Measurements from ENCODE around the gene RNF5. TPM values are rescaled to one million over a fixed set of nuclear protein-coding genes. Genes with fewer than 3 reads are reported as not detected.
A peak's percentile ranks its signal among the peaks of the same experiment; 100 is the strongest.

Gene RNF5
- total and polyA plus RNA-seq, 4 donors: 45.2 to 94.4 (median 61.5) TPM

DNA sequence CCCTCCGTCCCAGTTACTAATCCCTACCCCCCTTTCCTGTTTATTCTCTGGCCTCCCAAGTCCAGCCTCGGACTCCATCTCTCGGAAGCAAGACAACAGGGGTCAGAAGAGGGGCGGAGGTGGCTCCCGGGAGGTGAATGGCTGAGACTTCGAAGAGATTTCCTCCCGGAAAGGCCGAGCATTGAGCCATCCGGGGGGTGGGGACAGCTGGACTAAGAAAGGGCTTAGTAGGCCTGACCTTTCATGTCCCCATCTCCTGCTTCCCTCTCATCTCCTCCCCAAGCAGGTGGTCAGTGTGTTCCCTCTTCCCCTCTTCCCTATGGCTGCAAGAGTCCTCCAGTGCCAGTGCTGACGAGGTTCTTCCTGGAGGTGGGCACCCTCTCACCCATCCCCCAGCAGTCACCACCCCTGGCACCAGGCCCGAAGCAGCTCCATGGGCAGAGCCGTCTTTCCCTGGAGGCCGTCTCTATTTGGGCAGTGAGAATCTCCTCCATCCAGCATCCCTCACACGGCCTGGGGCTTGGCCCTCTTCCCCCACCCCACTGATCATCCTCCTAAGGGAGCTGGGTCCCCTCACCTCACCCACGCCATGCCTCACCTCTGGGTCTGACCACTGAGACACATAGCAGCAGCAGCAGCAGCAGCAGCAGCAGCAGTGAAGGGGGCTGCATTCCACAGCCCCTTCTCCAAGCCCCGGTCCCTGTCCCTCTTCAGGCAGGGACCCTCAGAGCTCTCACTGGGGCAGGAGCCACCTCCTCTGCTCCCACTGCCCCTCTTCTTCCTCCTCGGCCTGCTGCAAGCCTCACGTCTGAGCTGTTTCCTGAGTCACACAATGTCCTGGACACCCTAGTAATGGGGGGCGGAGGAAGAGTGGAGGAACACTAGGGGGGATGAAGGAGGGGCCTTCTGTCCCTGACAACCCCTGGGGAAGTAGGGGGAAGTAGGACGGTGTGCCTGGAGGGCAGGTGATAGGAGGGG, 45.3 kb downstream of the RNF5 start, which contains the start of gene NOTCH4:
TSS of gene NOTCH4 (minus strand) at position 810 of the 978 bp plus-strand sequence. CDS start at position 671, 139 bp downstream.
- H3K4me1 ChIP-seq (ENCODE audit: control insufficient read depth in 5 of 5, insufficient read depth in 5 of 5, low read length in 5 of 5): peaks cover 0 to 7% (median 0%) of the 10 kb centered on the region in 5 donors
- peak within 1 kb of the TSS; percentile 20 for H3K4me3 ChIP-seq
- no peak for ATAC-seq (ENCODE audit: insufficient read depth, low FRiP score)
- WGBS, 2 donors: 53 to 54% methylated on average over 19 to 20 of the region's 20 CpGs
- peak in 1 of 3 donors; percentile 20 for DNase-seq
- H3K9me3 ChIP-seq (ENCODE audit: control insufficient read depth in 4 of 4, insufficient read depth in 3 of 4, low read length in 3 of 4): no peaks in the 10 kb centered on the region
- no peak within 1 kb of the TSS for H3K9ac ChIP-seq (ENCODE audit: insufficient read depth in 1 of 2, low read length in 2 of 2)
- H3K27me3 ChIP-seq (ENCODE audit: control insufficient read depth in 3 of 3, insufficient read depth in 3 of 3, low read length in 2 of 3): no peaks in the 10 kb centered on the region
- H3K27ac ChIP-seq (ENCODE audit: low read depth in 1 of 2, low read length in 1 of 2): peak within 1 kb of the TSS; percentile 45 to 76
- peaks cover 0 to 6% (median 0%) of the 10 kb centered on the region in 4 donors for H3K36me3 ChIP-seq (ENCODE audit: control insufficient read depth in 4 of 4, insufficient read depth in 4 of 4, low read length in 4 of 4)
- TF ChIP-seq, protein P1, sequence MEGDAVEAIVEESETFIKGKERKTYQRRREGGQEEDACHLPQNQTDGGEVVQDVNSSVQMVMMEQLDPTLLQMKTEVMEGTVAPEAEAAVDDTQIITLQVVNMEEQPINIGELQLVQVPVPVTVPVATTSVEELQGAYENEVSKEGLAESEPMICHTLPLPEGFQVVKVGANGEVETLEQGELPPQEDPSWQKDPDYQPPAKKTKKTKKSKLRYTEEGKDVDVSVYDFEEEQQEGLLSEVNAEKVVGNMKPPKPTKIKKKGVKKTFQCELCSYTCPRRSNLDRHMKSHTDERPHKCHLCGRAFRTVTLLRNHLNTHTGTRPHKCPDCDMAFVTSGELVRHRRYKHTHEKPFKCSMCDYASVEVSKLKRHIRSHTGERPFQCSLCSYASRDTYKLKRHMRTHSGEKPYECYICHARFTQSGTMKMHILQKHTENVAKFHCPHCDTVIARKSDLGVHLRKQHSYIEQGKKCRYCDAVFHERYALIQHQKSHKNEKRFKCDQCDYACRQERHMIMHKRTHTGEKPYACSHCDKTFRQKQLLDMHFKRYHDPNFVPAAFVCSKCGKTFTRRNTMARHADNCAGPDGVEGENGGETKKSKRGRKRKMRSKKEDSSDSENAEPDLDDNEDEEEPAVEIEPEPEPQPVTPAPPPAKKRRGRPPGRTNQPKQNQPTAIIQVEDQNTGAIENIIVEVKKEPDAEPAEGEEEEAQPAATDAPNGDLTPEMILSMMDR (IDR thresholded peaks at IDR 0.05; ENCODE audit: control extremely low read depth, extremely low read depth): no peak

DNA sequence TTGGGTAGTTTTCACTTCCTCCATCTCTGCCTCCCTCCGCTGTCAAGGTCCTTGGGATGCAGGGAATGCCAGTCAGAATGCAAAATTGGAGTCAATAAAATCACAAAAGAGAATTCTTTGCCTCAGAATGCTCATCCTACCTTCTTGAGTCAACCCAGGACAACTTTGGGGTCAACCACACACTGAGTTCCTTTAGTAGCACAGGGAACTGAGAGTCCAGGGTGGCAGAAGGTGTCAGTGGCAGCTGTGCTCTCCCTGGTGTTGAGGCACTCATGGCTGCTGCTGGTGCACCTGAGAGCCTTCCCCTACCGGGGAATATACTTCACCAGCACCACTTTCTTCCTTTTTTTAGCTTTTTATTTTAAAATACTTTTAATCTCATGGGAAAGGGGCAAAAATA, 46.5 kb downstream of the RNF5 start:
- Histone ChIP-seq H3K36me3 (ENCODE audit: control insufficient read depth in 4 of 4, insufficient read depth in 4 of 4, low read length in 4 of 4) (peaks cover 0 to 4% (median 0%) of the 10 kb centered on the region in 4 donors), H3K4me3 (no peak overlapping the region), H3K9ac (ENCODE audit: insufficient read depth in 1 of 2, low read length in 2 of 2) (no peak overlapping the region), H3K27ac (ENCODE audit: low read depth in 1 of 2, low read length in 1 of 2) (peak overlapping the region; percentile 45 to 76), H3K9me3 (ENCODE audit: control insufficient read depth in 4 of 4, insufficient read depth in 3 of 4, low read length in 3 of 4) (no peaks in the 10 kb centered on the region), H3K27me3 (ENCODE audit: control insufficient read depth in 3 of 3, insufficient read depth in 3 of 3, low read length in 2 of 3) (no peaks in the 10 kb centered on the region), H3K4me1 (ENCODE audit: control insufficient read depth in 5 of 5, insufficient read depth in 5 of 5, low read length in 5 of 5) (peaks cover 0 to 7% (median 0%) of the 10 kb centered on the region in 5 donors)
- TF ChIP-seq, protein P1 (IDR thresholded peaks at IDR 0.05; ENCODE audit: control extremely low read depth, extremely low read depth): no peak
- ATAC-seq (ENCODE audit: insufficient read depth, low FRiP score) (no peak), DNase-seq (no peak)
- WGBS, 2 donors: 81 to 94% methylated on average over 2 of the region's 2 CpGs

DNA sequence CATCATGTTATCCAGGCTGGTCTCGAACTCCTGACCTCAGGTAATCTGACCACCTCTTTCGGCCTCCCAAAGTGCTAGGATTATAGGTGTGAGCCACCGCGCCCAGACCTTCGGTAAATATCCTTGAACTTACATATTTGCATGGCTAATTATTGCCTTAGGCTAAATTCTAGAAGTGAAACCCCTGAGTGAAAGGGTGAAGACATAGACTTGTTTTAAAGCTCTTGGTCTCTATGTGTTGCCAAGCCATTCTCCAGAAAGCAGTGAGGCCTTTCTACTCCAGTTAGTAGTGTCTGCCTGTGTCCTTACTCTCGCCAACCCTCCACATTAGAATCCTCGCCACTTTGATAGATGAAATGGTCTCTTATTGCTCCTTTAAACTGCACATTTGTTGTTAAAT, 48.2 kb downstream of the RNF5 start:
- WGBS, 2 donors: 91 to 93% methylated on average over 7 of the region's 7 CpGs

More for the DNA sequence above, 48.2 kb downstream of the RNF5 start:
- H3K9me3 ChIP-seq (ENCODE audit: control insufficient read depth in 4 of 4, insufficient read depth in 3 of 4, low read length in 3 of 4): no peaks in the 10 kb centered on the region
- TF ChIP-seq, protein P1 (IDR thresholded peaks at IDR 0.05; ENCODE audit: control extremely low read depth, extremely low read depth): no peak
- DNase-seq (no peak), ATAC-seq (ENCODE audit: insufficient read depth, low FRiP score) (no peak)
- no peak overlapping the region for H3K27ac ChIP-seq (ENCODE audit: low read depth in 1 of 2, low read length in 1 of 2)
- H3K27me3 ChIP-seq (ENCODE audit: control insufficient read depth in 3 of 3, insufficient read depth in 3 of 3, low read length in 2 of 3): no peaks in the 10 kb centered on the region
- no peak overlapping the region for H3K4me3 ChIP-seq
- peaks cover 0 to 5% (median 0%) of the 10 kb centered on the region in 5 donors for H3K4me1 ChIP-seq (ENCODE audit: control insufficient read depth in 5 of 5, insufficient read depth in 5 of 5, low read length in 5 of 5)
- H3K9ac ChIP-seq (ENCODE audit: insufficient read depth in 1 of 2, low read length in 2 of 2): no peak overlapping the region
- peaks cover 0 to under 1% (median 0%) of the 10 kb centered on the region in 4 donors for H3K36me3 ChIP-seq (ENCODE audit: control insufficient read depth in 4 of 4, insufficient read depth in 4 of 4, low read length in 4 of 4)

Small RNAs within 50 kb of the gene (small RNA-seq; reads per million reads assigned to genes)
- gene AL662884.1 (ENCODE audit: low replicate concordance) (not detected), gene MIR6833 (ENCODE audit: low replicate concordance) (not detected)

Other genes starting within 250 kb of the RNF5 start
- gene CFB, start 232.3 kb upstream of the RNF5 start, total RNA-seq: 100 to 1,000 TPM; 212 to 255 TPM
- 100 to 1,000 TPM; 173 to 297 TPM for gene CFB, start 232.3 kb upstream of the RNF5 start, polyA plus RNA-seq
- 10 to 100 TPM; 57.5 to 69.0 TPM for gene NELFE, start 219.4 kb upstream of the RNF5 start, total RNA-seq
- gene NELFE, start 219.4 kb upstream of the RNF5 start, polyA plus RNA-seq: 10 to 100 TPM; 53.1 to 59.9 TPM
- gene SKIC2, start 219.2 kb upstream of the RNF5 start, total RNA-seq: 10 to 100 TPM; 28.1 to 70.6 TPM
- gene SKIC2, start 219.2 kb upstream of the RNF5 start, polyA plus RNA-seq: 10 to 100 TPM; 52.7 to 78.0 TPM
- gene DXO, start 206.3 kb upstream of the RNF5 start, total RNA-seq: 10 to 100 TPM; 11.9 to 18.7 TPM
- gene DXO, start 206.3 kb upstream of the RNF5 start, polyA plus RNA-seq: 10 to 100 TPM; 15.1 to 23.9 TPM
- gene C4A, start 196.3 kb upstream of the RNF5 start, total RNA-seq: 100 to 1,000 TPM in 1 of 2 donors, 10 to 100 TPM in 1; 82.6 to 183 TPM
- 100 to 1,000 TPM in 1 of 2 donors, 10 to 100 TPM in 1; 48.3 to 284 TPM for gene C4A, start 196.3 kb upstream of the RNF5 start, polyA plus RNA-seq
- 100 to 1,000 TPM; 168 to 170 TPM for gene C4B, start 163.6 kb upstream of the RNF5 start, total RNA-seq
- gene C4B, start 163.6 kb upstream of the RNF5 start, polyA plus RNA-seq: 100 to 1,000 TPM in 1 of 2 donors, 10 to 100 TPM in 1; 58.2 to 296 TPM
- 1 to 10 TPM in 1 of 2 donors, under 1 TPM in 1; 0.43 to 1.5 TPM for gene CYP21A2, start 140.0 kb upstream of the RNF5 start, total RNA-seq
- 1 to 10 TPM in 1 of 2 donors, under 1 TPM in 1; 0.48 to 1.9 TPM for gene CYP21A2, start 140.0 kb upstream of the RNF5 start, polyA plus RNA-seq
- 100 to 1,000 TPM in 1 of 2 donors, 10 to 100 TPM in 1; 56.9 to 117 TPM for gene TNXB, start 69.1 kb upstream of the RNF5 start, total RNA-seq
- gene TNXB, start 69.1 kb upstream of the RNF5 start, polyA plus RNA-seq: 10 to 100 TPM; 21.3 to 99.8 TPM
- gene ATF6B, start 50.2 kb upstream of the RNF5 start, total RNA-seq: 100 to 1,000 TPM in 1 of 2 donors, 10 to 100 TPM in 1; 50.3 to 101 TPM
- 10 to 100 TPM; 50.1 to 74.5 TPM for gene ATF6B, start 50.2 kb upstream of the RNF5 start, polyA plus RNA-seq
- 1 to 10 TPM; 2.5 to 4.2 TPM for gene FKBPL, start 48.1 kb upstream of the RNF5 start, total RNA-seq
- 1 to 10 TPM; 5.1 to 7.3 TPM for gene FKBPL, start 48.1 kb upstream of the RNF5 start, polyA plus RNA-seq
- 1 to 10 TPM in 1 of 2 donors, under 1 TPM in 1; 0.57 to 2.0 TPM for gene PRRT1, start 26.5 kb upstream of the RNF5 start, total RNA-seq
- gene PRRT1, start 26.5 kb upstream of the RNF5 start, polyA plus RNA-seq: 1 to 10 TPM in 1 of 2 donors, under 1 TPM in 1; 0.53 to 1.4 TPM
- gene PPT2, start 24.3 kb upstream of the RNF5 start, total RNA-seq: 100 to 1,000 TPM in 1 of 2 donors, 10 to 100 TPM in 1; 14.9 to 212 TPM
- gene PPT2, start 24.3 kb upstream of the RNF5 start, polyA plus RNA-seq: 1 to 10 TPM; 5.7 to 7.3 TPM
- 10 to 100 TPM in 1 of 2 donors, 1 to 10 TPM in 1; 9.6 to 10.5 TPM for gene EGFL8, start 13.8 kb upstream of the RNF5 start, total RNA-seq
- gene EGFL8, start 13.8 kb upstream of the RNF5 start, polyA plus RNA-seq: 10 to 100 TPM in 1 of 2 donors, 1 to 10 TPM in 1; 3.8 to 10.9 TPM
- 10 to 100 TPM; 24.7 to 52.6 TPM for gene AGPAT1, start 2.3 kb upstream of the RNF5 start, total RNA-seq
- gene AGPAT1, start 2.3 kb upstream of the RNF5 start, polyA plus RNA-seq: 10 to 100 TPM; 32.1 to 48.9 TPM
- 100 to 1,000 TPM; 178 to 342 TPM for gene AGER, start 5.8 kb downstream of the RNF5 start, total RNA-seq
- 1,000 to 10,000 TPM in 1 of 2 donors, 100 to 1,000 TPM in 1; 352 to 1,487 TPM for gene AGER, start 5.8 kb downstream of the RNF5 start, polyA plus RNA-seq
- gene PBX2, start 11.8 kb downstream of the RNF5 start, total RNA-seq: 100 to 1,000 TPM in 1 of 2 donors, 10 to 100 TPM in 1; 86.7 to 128 TPM
- 10 to 100 TPM; 56.0 to 85.2 TPM for gene PBX2, start 11.8 kb downstream of the RNF5 start, polyA plus RNA-seq
- gene GPSM3, start 14.2 kb downstream of the RNF5 start, total RNA-seq: 10 to 100 TPM in 1 of 2 donors, 1 to 10 TPM in 1; 8.1 to 54.0 TPM
- 100 to 1,000 TPM in 1 of 2 donors, 10 to 100 TPM in 1; 40.7 to 145 TPM for gene GPSM3, start 14.2 kb downstream of the RNF5 start, polyA plus RNA-seq
- gene NOTCH4, start 45.7 kb downstream of the RNF5 start, total RNA-seq: 10 to 100 TPM; 43.0 to 43.3 TPM
- gene NOTCH4, start 45.7 kb downstream of the RNF5 start, polyA plus RNA-seq: 10 to 100 TPM; 38.8 to 54.6 TPM
- gene TSBP1, start 193.5 kb downstream of the RNF5 start, total RNA-seq: not detected
- not detected for gene TSBP1, start 193.5 kb downstream of the RNF5 start, polyA plus RNA-seq
- gene BTNL2, start 228.8 kb downstream of the RNF5 start, total RNA-seq: not detected
- gene BTNL2, start 228.8 kb downstream of the RNF5 start, polyA plus RNA-seq: not detected